ENCODE results near the gene PLA2G12A.

Gene PLA2G12A

DNA sequence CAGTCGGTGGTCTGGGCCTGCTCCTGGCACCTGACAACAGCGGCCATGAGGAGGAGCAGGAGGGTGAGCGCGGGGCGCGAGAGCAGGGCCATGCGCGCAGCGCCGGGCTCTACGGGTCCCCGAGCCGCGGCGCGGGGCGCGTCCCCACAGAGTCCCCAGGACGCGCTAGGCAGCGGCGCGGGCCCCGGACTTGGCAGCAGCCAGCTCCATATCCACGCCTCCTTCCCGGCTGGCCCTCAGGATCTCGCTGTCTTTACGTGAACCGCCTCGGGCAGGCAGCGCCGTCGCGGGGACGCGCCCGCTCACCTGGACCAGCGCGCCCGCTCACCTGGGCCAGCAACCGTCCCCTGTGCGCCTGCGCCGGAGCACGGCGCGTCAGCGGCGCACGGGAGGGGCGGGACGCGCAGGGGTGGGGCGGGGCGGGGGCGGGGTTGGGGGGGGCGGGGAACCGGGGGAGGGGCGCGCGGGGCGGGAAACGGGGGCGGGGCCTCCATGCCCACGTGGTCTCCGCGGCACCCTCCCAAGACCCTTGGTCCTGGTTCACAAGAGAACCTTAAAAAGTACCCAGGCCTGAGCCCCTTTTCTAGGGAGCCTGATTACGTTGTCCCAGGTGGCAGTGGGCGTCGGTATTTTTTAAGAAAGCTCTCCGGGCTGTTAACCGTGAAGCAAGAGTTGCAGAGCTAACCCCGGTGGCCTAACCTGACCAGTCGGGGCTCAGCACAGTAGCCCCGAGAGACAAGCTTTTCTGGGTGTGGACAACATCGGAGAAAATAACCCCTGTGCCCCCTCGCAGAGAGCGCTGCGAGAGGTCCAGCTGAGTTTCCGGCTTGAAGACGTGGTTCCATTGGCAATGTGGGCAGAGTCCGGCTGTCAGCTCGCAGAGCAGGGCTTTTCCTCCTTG, at the start of gene PLA2G12A:
Gene PLA2G12A, minus strand, starts transcription at position 353 of the 901 bp plus-strand sequence. Its CDS starts 261 bp downstream, at position 92.
- TF ChIP-seq GATA3 (IDR thresholded peaks at IDR 0.05; ENCODE audit: low read depth, low read length) (no peak), GATA2 (IDR thresholded peaks at IDR 0.05; ENCODE audit: low read depth, low read length) (no peak)

DNA sequence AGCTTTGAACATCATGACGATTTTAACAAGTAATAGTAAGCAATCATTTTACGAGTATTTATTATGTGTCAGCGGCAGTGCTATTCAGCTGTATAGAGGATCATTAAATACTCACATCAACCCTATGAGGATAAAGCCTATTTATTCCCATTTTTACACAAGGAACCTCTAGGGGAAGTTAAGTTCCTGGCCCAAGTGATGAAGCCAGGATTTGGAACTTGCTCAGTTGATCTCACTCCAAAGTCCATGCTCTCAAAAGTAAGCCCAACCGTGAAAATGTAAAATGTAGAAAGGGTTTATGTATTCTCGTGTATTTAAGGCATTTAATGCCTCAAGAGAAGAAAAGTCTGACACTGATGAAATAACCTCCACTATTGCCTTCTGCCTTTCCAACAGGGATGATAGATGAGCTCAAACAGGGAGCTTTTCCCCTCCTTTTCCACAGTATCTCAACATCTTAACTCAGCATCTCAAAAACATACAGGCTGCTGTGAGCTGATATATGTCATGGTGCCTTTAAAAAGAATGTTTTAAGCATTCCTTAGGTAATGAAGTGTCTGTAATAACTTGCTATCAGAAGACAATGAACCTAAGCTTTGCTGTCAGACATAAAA, 35.0 kb upstream of the PLA2G12A start:
- TF ChIP-seq GATA2 (IDR thresholded peaks at IDR 0.05; ENCODE audit: low read depth, low read length): no peak
- TF ChIP-seq GATA3 (IDR thresholded peaks at IDR 0.05; ENCODE audit: low read depth, low read length): no peak

DNA sequence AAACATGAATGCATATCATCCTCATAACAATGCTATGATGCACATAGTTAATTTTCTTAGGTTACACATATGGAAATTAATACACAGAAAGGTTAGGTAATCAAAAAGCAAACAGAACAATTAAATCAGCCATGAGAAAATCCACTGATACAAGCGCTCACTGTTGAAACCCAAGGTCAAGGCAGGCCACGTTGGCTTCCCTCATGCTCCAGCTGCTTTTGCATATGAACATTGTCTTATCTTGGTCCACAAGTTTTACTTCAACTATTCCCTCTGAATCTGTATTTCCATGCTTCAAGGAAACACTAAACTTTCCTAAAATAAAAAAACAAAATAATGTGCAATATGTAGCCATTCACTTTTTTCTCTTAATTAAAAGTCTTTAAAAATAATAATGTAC, 34.5 kb upstream of the PLA2G12A start:
- TF ChIP-seq GATA3 (IDR thresholded peaks at IDR 0.05; ENCODE audit: low read depth, low read length) (no peak), GATA2 (IDR thresholded peaks at IDR 0.05; ENCODE audit: low read depth, low read length) (no peak)

DNA sequence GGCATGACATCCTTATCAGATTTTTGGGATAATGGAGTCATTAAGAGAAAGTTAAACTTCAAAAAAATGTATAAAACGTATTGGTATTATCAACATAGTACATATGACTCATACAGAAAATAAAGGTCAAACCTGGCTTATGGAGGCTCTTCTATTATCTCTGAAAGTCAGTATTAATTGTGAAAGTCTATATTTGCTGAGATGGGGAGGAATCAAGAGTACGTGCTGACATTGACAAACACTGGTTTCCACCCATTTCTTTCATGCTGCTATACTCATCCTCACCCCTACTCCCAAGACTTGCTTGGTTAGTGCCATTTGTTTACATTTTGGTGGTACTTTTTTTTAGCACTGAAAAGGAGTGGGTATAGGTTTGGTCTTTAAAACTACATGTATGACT, 30.8 kb upstream of the PLA2G12A start:
- TF ChIP-seq GATA3 (IDR thresholded peaks at IDR 0.05; ENCODE audit: low read depth, low read length) (no peak), GATA2 (IDR thresholded peaks at IDR 0.05; ENCODE audit: low read depth, low read length) (no peak)

DNA sequence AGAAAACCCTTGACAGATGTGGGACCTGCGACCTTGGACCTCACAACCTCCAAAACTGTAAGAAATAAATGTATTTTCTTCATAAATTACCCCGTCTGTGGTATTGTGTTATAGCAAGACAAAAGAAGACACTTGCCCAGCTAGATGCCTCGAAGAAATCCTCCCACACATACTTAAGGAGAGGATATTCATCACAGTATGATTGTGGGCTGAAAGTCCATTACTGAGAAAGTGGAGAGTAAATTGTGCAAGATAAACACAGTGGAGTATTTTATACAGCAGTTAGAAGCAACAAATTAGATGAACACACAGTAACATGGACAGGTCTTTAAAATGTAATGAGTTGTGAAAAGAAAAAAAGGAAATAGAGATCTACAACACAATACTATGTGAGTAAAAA, 25.8 kb upstream of the PLA2G12A start:
- TF ChIP-seq GATA3 (IDR thresholded peaks at IDR 0.05; ENCODE audit: low read depth, low read length) (no peak), GATA2 (IDR thresholded peaks at IDR 0.05; ENCODE audit: low read depth, low read length) (no peak)

DNA sequence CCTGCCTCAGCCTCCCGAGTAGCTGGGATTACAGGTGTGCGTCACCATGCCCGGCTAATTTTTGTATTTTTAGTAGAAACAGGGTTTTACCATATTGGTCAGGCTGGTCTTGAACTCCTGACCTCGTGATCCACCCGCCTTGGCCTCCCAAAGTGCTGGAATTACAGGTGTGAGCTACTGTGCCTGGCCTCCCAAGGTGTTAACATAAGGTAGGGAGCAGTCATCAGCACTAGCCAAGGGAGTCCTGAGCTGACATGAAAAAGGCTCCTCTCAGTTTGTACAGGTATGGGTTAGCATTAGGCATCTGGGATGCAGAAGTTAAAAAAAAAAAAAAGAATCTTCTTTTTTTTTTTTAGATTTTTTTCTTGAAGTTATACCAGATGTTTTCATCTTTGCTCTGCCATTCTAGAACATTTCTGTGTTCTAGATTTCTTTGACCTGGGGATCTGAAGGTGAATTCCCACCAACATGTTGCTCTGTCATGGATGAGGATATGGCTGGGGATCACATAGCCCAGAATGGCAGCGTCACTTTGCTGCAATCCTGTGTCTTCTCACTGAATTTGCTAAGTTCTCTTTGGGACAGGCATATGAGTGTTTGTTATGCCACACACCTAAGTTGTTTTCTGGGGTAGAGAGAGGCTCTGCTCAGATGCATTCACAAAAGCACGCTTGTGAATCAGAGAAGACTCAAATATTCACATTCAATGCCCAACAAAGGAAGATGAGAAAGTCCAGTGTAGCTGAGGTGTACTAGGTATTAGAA, 24.4 kb upstream of the PLA2G12A start:
- TF ChIP-seq GATA2 (IDR thresholded peaks at IDR 0.05; ENCODE audit: low read depth, low read length) (no peak), GATA3 (IDR thresholded peaks at IDR 0.05; ENCODE audit: low read depth, low read length) (no peak)

DNA sequence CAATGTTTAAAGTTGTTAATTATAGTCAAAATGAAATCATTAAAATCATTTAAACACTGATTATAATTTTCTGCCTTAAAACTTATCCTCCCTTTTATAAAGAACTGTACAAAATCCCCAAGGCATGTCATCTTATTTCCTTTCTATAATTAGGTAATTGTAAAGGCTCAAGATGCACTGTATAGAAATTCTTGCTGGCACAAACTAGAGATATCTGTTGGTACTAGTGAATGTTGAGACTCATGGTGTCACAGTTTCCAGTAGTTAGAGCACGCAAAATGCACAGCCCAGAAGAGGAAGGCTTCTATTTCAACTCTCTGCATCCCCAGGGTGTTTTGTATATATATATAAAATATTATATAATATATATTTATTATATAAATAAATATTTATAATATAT, 22.7 kb upstream of the PLA2G12A start:
- no peak for TF ChIP-seq GATA2 (IDR thresholded peaks at IDR 0.05; ENCODE audit: low read depth, low read length)
- no peak for TF ChIP-seq GATA3 (IDR thresholded peaks at IDR 0.05; ENCODE audit: low read depth, low read length)

DNA sequence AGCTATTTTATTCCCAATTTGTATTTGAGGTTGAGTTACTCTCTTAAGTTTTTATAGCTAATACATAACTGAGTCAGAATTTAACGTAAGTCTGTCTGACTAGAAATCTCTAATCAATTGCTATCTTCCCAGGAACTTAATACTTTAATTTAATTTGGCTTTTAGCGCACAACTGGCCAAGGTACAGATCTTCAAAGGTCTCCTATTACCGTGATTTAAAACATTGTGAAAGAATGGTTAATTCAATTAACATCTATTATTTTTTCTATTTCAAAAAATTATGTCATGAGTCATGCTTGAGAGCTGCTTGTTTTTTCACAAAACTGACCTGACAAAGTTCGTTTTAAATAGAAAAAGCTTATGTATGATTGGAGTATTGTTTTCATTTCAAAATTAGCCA, 22.0 kb upstream of the PLA2G12A start:
- no peak for TF ChIP-seq GATA2 (IDR thresholded peaks at IDR 0.05; ENCODE audit: low read depth, low read length)
- no peak for TF ChIP-seq GATA3 (IDR thresholded peaks at IDR 0.05; ENCODE audit: low read depth, low read length)

DNA sequence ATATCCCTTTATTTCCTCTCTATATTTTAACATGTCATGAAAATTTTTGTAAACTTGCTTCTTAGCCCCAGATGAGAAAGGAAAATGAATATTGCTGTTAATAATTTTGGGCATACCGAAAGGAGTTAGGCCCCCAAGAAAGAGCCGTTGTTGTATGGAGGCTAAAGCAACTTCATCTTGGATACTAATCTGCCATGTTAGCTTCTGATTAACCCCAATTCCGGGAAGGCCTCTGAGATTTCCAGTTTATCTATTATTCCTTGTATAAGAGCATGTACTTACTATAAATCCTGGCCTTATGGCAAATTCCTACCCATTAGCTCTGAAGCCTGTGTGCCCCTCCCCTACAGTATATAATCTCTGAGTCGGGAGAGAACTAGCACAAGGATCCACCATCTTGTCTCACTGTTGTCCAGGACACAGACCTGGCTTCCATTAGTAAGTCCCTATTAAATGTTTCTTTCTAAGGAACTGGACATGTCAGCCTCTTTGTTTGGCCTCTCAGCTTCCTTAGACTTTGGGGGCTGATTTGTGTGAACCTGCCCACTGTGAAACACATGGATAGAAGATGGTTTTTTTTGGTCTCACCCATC, 20.9 kb upstream of the PLA2G12A start:
- no peak for TF ChIP-seq GATA2 (IDR thresholded peaks at IDR 0.05; ENCODE audit: low read depth, low read length)
- TF ChIP-seq GATA3 (IDR thresholded peaks at IDR 0.05; ENCODE audit: low read depth, low read length): no peak

DNA sequence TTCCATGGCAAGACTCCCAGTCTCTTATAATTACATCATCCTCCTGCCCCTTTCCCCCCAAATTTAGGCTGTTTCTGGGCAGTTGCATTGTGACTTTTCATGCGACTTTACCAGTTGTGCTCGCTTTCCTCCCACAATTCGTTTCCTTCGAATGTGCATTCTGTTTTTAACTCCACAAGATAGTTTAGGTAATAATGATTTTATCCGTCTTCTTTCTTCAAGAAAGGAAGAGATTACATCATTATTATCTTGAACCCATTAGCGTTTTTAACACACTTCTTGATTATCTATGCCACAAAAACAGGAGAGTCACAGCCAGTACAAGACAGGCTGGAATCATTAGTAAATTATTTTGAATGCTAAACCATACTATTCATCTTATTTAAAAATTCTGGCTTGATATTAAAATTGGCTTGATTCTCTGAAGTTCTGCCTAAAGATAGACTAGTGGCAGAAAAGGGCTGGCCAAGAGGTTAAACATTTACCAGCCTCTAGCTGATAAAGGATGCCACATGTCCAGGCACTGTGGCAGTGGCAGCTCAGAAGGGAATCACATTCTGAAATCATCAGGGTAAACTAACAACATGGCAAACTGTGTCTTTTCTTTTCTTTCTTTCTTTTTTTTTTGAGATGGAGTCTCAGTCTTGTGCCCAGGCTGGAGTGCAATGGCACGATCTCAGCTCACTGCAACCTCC, 19.7 kb upstream of the PLA2G12A start:
- TF ChIP-seq GATA3 (IDR thresholded peaks at IDR 0.05; ENCODE audit: low read depth, low read length): no peak
- no peak for TF ChIP-seq GATA2 (IDR thresholded peaks at IDR 0.05; ENCODE audit: low read depth, low read length)

DNA sequence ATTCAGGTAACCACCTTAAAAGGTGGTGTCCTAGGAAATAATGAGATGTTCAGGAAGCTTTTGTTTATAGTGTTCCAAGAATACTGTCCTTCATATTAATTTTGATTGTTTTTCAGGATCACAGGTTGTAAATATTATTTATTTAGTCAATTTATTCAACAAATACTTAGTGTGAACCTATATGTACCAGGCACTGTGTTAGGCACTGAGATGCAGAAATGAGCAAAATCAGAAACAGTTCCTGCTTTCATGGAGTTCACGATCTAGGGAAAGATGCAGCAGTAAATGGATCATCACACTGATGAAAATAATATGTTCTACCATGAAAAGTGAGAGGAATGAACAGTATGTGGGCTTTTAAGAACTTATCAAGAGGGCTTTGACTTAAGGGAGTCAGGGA, 18.2 kb upstream of the PLA2G12A start:
- TF ChIP-seq GATA3 (IDR thresholded peaks at IDR 0.05; ENCODE audit: low read depth, low read length) (no peak), GATA2 (IDR thresholded peaks at IDR 0.05; ENCODE audit: low read depth, low read length) (no peak)

DNA sequence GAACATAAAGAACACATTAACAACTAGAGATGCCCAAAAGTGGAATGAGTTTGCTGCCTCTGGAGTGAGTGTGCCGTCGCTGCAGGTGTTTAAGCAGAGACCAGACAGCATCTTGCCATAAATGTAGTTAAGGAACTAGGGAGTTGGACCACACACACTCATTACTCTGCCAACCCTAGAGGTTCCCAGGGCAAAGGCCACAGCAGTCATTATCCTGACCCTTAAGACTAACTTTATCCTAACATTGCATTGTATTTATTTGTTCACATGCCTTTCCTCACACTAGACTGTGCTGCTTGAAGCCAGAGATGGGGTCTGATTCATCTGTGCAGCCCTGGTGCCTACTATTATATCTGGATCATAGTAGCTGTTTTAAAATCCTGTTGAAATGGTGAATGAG, 16.9 kb upstream of the PLA2G12A start:
- TF ChIP-seq GATA3 (IDR thresholded peaks at IDR 0.05; ENCODE audit: low read depth, low read length) (no peak), GATA2 (IDR thresholded peaks at IDR 0.05; ENCODE audit: low read depth, low read length) (no peak)

DNA sequence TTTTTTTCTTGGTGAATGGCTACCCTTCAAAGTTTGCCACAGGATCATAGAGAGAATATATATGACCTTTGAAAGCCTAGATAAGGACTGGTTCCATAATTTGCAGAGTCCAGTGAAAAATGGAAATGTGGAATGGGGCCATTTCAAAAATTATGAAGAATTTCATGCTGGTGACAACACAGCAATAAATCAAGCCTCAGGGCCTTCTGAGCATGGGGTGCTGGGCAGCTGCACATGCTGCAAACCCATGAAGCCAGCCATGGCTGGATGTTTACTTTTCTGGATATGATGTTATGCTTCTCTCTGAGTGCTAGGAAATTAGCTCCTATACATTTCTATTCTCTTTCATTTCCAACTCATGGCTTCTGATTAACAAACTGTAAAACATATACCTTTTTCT, 16.0 kb upstream of the PLA2G12A start:
- TF ChIP-seq GATA2 (IDR thresholded peaks at IDR 0.05; ENCODE audit: low read depth, low read length) (no peak), GATA3 (IDR thresholded peaks at IDR 0.05; ENCODE audit: low read depth, low read length) (no peak)

Data from SH-SY5Y (cell line).